ENCODE measurements around the gene CFDP1. TPM values are rescaled to one million over a fixed set of nuclear protein-coding genes. Genes with fewer than 3 reads are reported as not detected.
"Not testable (repeated sequence)": the region's sequence is repeated elsewhere in the genome, so short reads cannot be mapped to it uniquely, and the experiment has no call there.

Gene CFDP1
- total and polyA plus RNA-seq, 2 donors (not counting 3 experiments of a cell fraction or from before 2014, with no cell fraction given): 17.8 to 53.8 TPM

GRCh38 chr16:75429621-75430403 is 3.5 kb downstream of the CFDP1 start:
- intact Hi-C loops (cut with micrococcal nuclease) (no loop called here), dilution Hi-C loops (cut with MboI; ENCODE audit: extremely low pct_ligation_motif_present, low sequenced_read_pairs) (no loop called here)
- Histone ChIP-seq H4K20me1 (replicated peaks; ENCODE audit: control insufficient read depth, extremely low read depth, insufficient read depth, low read length) (no peaks in the 10 kb centered on the region), H2AFZ (ENCODE audit: low read depth, low read length) (no peak overlapping the region), H3K9ac (replicated peaks; ENCODE audit: extremely low read depth, insufficient read depth, low read length) (no peak overlapping the region), H3K9me3 (replicated peaks; ENCODE audit: control insufficient read depth, insufficient read depth, low read length) (no peaks in the 10 kb centered on the region), H3K9me1 (replicated peaks; ENCODE audit: control insufficient read depth, extremely low read depth, insufficient read depth, low read length) (no peaks in the 10 kb centered on the region), H3K4me3 (replicated peaks in 1 of 3; ENCODE audit: insufficient read depth in 1 of 3, low read depth in 1 of 3, low read length in 3 of 3) (no peak overlapping the region), H3K27ac (ENCODE audit: insufficient read depth, low read depth, low read length) (no peak overlapping the region), H3K27me3 (ENCODE audit: control insufficient read depth in 2 of 2, insufficient read depth in 2 of 2, low read length in 2 of 2) (no peaks in the 10 kb centered on the region), H3K36me3 (ENCODE audit: control insufficient read depth in 2 of 2, extremely low read depth in 1 of 2, insufficient read depth in 2 of 2, low read length in 2 of 2) (no peaks in the 10 kb centered on the region), H3K4me1 (ENCODE audit: control insufficient read depth, extremely low read depth, insufficient read depth, low read length) (peaks cover 10% of the 10 kb centered on the region), H3K79me2 (ENCODE audit: control insufficient read depth, insufficient read depth, low read length) (peaks cover 39% of the 10 kb centered on the region), H3K4me2 (ENCODE audit: insufficient read depth, low read length) (no peak overlapping the region)
- no TSS peak for BruUV-seq (replicated peaks)
- ChIA-PET CTCF (no interaction called here), POLR2A (no interaction called here)
- FAIRE-seq (no peak), DNase-seq (ENCODE audit: low read depth, low spot score) (no peak)
- TF ChIP-seq POLR2A (IDR thresholded peaks at IDR 0.05; ENCODE audit: low read depth, low read length) (no peak), FOS (IDR thresholded peaks at IDR 0.05; ENCODE audit: borderline replicate concordance, insufficient read depth, low read length) (no peak), GATA2 (IDR thresholded peaks at IDR 0.05; ENCODE audit: insufficient read depth, insufficient read length, low read depth, low read length) (no peak), POLR2AphosphoS5 (IDR thresholded peaks at IDR 0.05; ENCODE audit: insufficient read depth, low read depth, low read length) (no peak), EZH2 (IDR thresholded peaks at IDR 0.05; ENCODE audit: borderline replicate concordance, low read depth, low read length, severe bottlenecking) (no peak), MAX (IDR thresholded peaks at IDR 0.05; ENCODE audit: insufficient read depth, insufficient read length) (no peak), JUN (IDR thresholded peaks at IDR 0.05; ENCODE audit: borderline replicate concordance, insufficient read depth, insufficient read length, low read depth) (no peak), MYC (IDR thresholded peaks at IDR 0.05; ENCODE audit: low read depth, low read length) (no peak), CTCF (IDR thresholded peaks at IDR 0.05; ENCODE audit: extremely low read depth in 1 of 2, insufficient read depth in 1 of 2, low read depth in 1 of 2, low read length in 2 of 2) (no peak)

- CTCF ChIA-PET; DNase-seq (ENCODE audit: low read depth, low spot score); H3K9ac ChIP-seq (replicated peaks; ENCODE audit: extremely low read depth, insufficient read depth, low read length); H2AFZ ChIP-seq (ENCODE audit: low read depth, low read length); H3K4me2 ChIP-seq (ENCODE audit: insufficient read depth, low read length); H3K4me3 ChIP-seq (replicated peaks in 1 of 3; ENCODE audit: insufficient read depth in 1 of 3, low read depth in 1 of 3, low read length in 3 of 3); H3K4me1 ChIP-seq (ENCODE audit: control insufficient read depth, extremely low read depth, insufficient read depth, low read length); H4K20me1 ChIP-seq (replicated peaks; ENCODE audit: control insufficient read depth, extremely low read depth, insufficient read depth, low read length); H3K27me3 ChIP-seq (ENCODE audit: control insufficient read depth in 2 of 2, insufficient read depth in 2 of 2, low read length in 2 of 2); dilution Hi-C loops (cut with MboI; ENCODE audit: extremely low pct_ligation_motif_present, low sequenced_read_pairs); FAIRE-seq; H3K9me1 ChIP-seq (replicated peaks; ENCODE audit: control insufficient read depth, extremely low read depth, insufficient read depth, low read length); H3K27ac ChIP-seq (ENCODE audit: insufficient read depth, low read depth, low read length); BruUV-seq (replicated peaks); intact Hi-C loops (cut with micrococcal nuclease); POLR2A ChIA-PET; H3K36me3 ChIP-seq (ENCODE audit: control insufficient read depth in 2 of 2, extremely low read depth in 1 of 2, insufficient read depth in 2 of 2, low read length in 2 of 2); H3K9me3 ChIP-seq (replicated peaks; ENCODE audit: control insufficient read depth, insufficient read depth, low read length): not testable (repeated sequence)
- peaks cover 52% of the 10 kb centered on the region for H3K79me2 ChIP-seq (ENCODE audit: control insufficient read depth, insufficient read depth, low read length)
Observed at GRCh38 chr16:75426524-75426923, 6.8 kb downstream of the CFDP1 start.
